ENCODE results near the gene PLEKHG2.

PLEKHG2 gene

DNA sequence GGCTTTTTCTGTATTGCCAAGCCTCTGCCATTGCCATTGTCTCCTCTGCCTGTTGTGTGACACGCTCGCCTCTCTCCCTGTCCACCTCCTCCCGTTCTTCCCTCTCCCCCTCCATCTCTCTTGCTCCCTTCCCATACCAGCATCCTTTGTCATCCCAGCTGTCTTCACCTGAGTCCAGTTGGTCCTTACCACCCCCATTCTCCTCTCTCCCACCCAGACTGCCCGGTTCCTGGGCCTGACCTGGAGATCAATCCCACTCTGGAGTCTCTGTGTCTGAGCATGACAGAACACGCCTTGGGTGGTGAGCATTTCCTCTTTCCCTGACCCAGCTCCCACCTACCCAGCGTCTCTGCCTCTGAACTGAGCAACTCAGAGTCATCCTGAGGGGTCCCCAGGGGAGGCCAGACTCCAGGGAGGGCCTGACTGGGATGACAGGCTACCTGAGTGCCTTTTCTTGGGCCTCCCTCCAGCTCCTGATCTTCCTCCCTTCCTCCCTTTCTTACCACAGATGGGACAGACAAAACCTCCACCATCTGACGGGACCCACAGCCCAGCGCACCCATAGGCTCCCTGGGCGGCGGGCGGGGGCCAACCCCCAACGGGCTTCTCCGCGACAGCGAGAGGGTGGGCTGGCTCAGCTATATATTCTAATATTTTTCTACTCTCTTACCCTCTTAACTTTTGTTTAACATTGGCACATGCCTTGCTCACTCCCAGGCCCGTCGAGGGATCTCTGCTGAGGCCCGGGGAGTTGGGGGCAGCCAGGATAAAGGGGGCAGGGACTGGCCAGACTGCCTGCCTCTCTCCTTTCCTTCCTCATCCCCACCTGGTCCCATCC is 29.3 kb upstream of the PLEKHG2 start:
- no peak for FAIRE-seq
- DNase-seq (ENCODE audit: insufficient read length, low spot score): no peak

DNA sequence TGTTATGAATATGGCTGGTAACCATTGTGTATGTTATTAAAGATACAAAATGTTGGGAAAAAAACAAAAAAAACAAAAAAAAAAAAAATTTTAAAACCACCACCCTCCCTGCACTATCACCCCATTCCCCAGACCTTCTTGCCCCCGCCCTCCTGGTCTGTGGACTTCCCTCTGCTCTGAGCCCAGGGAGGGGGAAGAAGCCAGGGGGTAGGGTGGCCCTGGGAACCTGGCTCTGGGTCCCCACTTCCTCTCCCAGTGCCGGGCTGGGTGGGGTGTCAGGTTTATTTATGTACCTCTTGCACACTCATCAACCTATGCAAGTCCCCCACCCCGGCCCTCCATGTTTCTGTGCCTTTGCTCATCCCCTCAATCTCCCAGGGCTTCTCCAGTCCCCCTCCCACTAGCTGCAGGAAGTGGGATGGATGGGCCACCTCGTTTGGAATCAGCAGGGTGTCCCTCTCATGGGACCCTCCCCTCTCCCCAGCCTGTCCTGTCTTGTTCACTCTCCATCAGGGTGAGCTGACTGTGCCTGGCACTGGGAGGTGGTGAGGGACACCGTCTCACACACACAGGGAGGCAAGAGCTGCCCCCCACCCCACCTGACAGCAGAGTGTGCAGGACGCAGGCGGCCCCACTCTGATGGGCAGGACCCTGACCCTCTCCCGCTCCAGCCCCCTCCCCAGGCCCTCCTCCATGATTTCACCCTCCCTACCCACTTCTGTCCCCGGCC is 27.5 kb upstream of the PLEKHG2 start:
- no peak for DNase-seq (ENCODE audit: insufficient read length, low spot score)
- FAIRE-seq: peak; percentile 23

DNA sequence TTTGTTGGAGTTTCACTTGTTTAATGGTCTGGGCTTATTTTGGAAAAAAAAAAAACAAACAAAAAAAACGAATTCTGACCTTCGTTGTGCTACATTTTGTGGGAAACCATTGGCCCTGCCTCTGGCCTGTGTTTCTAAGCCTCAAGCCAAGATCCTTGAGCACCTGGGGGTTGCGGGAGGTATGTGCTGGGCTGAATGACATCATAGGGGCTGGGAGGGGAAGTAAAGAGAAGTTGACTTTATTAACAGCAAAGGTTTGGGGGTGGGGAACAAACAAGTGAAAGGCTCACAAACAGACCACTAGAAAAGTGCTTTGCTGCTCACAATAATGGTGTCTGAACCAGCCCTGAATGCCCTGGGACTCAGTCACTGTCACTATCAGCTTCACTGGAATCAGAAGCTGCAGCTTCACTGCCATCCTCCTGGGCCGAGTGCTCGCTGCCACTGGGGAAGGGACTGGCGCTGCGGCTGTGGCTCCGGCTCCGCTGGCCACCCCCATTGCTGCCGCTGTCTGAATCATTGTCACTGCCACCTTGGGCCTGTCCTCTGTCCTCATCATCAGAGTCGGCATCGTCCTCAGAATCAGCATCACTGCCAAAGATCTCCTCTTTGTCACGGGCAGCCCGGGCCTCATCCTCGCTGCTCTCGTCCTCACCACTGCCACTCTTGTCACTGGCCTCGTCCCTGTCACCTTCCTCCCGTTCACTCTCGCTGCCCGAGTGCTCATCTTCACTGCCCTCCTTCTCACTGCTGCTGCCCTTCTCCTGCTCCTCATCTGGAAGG is 26.6 kb upstream of the PLEKHG2 start:
- DNase-seq (ENCODE audit: insufficient read length, low spot score) (no peak), FAIRE-seq (no peak)

DNA sequence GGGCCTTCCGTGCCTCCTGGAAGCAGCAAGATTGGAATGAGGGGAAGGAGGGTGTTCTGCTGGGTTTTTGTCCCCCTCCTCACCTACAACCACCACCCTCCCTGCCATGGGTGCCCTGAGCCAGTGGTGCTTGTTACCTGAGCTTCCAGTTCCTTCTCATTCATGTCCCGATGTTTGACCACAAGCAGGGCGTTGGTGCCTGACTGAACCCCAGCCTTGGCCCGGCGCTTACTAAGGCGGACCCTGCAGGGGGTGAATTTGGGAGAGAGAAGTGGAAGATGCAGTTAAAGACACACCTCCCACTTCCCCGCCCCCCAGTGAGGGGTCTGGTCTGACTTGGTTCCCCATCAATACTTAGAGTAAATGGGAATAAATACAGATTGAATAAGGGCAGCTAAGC is 25.9 kb upstream of the PLEKHG2 start:
- DNase-seq (ENCODE audit: insufficient read length, low spot score) (no peak), FAIRE-seq (no peak)

DNA sequence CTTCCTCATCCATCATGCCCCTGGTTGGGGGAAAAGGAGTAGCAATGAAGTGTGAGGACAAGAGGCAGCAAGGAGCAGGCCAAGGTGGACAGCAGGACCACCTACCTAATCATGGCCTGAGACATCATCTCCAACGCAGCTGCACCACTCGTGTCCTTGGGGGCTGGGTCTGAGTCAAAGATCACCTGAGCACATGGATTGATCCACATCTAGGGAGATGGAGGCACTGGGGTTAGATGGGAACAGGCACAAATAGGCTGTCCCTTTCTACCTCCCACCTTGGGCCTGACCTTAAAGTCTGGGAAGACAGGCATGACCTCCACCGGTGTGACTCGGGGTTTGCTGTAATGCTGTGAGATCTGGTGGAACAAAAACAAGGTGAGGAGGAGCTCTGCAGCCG is 23.8 kb upstream of the PLEKHG2 start:
- no peak for FAIRE-seq
- no peak for DNase-seq (ENCODE audit: insufficient read length, low spot score)

DNA sequence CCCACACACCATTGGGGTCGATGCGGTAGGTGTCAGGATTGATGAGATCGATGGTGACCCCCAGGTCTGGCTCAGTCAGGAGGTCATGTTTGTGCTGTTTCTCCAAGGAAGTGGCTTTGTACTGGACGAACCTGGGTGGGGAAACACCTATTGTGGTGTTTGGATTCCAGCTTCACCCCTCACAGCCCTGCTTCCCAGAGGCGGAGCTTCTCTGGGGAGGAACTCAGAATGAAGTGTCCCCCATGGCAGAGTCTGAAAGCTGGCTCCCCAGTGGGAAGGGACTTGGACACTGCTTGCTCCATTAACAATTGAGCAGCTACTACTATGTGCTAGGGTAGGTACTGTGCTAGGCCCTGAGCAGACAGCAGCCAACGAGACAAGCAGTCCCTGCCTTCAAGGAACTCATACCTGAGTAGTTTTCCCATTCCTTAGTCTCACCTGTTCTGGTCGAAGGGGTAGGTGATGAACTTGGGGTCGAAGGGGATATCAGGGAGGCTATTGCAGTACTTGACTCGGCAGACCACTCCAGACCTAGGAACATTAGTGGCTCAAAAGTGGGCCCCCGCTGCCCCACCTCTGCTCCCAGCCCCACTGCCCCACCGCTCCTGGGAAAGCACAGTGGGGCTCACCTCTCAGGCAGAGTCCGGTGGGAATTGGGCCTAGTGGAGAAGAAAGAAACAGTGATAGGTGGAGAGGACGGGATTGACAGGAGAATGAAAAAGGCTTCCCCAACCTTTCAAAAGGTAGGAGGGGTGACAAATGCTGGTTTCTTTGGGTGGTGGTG is 22.6 kb upstream of the PLEKHG2 start:
- FAIRE-seq: no peak
- DNase-seq (ENCODE audit: insufficient read length, low spot score): no peak

DNA sequence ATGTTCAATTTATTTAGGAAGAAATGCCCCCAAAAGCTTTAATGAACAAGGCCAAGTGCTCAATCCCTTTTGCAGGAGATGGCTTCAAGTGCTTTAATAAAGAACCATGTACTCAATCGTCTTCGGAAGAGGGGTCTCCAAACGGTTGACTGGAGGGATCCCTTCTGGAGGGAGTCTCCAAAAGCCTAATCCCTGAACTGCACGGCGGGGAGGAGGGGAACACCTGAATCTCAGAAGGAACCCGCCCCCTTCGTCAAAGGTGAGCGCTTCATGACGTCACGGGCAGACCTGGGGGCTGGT is 22.1 kb upstream of the PLEKHG2 start:
- DNase-seq (ENCODE audit: insufficient read length, low spot score): no peak
- FAIRE-seq: no peak

DNA sequence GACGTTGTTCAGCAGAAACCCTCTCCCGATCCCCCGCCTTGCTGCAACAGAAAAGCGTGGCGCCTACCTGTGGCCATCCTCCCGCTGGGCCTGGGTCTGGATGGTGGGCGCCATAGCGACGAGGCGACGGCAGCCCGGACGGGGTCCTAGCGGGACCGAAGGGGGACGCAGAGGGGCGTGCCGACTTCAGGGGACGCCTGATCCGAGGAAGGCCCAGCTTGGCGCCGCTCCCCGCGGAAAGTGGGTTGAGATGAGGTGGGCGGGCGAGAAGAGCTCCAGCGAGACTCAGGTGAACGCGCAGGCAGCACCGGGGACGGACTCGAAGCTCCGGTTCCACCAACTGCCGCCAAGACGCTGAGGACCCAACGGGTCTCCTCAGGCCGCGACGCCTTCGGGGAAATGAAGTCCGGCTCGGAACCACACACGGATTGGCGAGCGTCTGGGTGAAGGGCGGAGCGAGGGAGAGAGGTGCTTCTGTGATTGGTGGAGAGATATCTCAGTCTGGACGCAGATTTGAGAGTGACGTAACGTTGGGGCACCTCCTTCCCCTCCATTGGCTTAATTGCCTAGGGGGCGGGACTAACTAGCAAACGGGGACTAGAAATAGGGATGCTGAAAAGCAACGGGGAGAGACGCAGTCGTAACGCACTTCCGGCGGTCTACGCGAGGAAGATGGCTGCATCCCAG is 21.6 kb upstream of the PLEKHG2 start, which contains the start of the genes MED29 and PAF1:
TSS of gene MED29 (plus strand) at position 628 of the 687 bp plus-strand sequence. CDS start at position 673, 45 bp downstream.
TSS of gene PAF1 (minus strand) at position 356 of the 687 bp plus-strand sequence. CDS start at position 114, 242 bp downstream.
- DNase-seq (ENCODE audit: insufficient read length, low spot score) (peak; percentile 98), FAIRE-seq (peak; percentile 99)

DNA sequence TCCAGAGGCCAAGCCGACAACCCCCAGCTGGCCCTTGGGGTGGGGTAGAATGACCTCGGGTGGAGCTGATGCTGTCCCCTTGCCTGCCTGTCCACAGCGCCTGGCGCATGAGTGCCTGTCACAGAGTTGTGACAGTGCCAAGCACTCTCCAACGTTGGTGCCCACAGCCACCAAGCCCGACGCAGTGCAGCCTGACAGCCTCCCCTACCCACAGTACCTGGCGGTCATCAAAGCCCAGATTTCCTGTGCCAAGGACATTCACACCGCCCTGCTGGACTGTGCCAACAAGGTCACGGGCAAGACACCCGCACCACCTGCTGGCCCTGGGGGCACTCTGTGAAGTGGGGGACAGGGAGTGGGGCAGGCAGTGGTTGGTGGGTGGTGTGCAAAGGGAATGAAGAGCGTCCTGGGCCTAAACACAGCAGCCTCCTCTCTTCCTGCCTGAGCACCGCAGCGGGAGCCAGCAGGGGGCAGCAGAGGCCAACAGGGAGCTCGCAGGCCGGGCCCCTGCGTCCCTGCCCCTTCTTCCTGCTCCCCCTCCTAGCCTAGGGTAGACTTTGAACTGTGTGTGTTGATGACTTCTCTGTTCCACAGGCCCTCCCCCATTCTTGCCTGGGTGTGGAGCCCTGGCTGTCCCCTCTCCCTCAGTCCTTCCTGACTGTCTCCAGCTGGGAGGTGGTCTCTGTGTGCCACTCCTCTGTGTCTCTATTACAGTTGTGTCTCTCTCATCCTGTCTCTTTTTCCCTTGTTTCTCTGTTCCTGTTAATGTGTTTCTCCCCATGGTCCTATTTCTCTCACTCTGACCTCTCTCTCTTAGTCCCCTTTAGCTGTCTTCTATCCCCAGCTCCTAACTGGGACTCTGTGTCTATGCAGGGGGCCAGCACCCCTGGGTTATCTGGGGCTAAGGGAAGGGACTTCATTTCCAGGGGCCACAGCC is 14.8 kb upstream of the PLEKHG2 start:
- DNase-seq (ENCODE audit: insufficient read length, low spot score): peak; percentile 77
- FAIRE-seq: no peak

DNA sequence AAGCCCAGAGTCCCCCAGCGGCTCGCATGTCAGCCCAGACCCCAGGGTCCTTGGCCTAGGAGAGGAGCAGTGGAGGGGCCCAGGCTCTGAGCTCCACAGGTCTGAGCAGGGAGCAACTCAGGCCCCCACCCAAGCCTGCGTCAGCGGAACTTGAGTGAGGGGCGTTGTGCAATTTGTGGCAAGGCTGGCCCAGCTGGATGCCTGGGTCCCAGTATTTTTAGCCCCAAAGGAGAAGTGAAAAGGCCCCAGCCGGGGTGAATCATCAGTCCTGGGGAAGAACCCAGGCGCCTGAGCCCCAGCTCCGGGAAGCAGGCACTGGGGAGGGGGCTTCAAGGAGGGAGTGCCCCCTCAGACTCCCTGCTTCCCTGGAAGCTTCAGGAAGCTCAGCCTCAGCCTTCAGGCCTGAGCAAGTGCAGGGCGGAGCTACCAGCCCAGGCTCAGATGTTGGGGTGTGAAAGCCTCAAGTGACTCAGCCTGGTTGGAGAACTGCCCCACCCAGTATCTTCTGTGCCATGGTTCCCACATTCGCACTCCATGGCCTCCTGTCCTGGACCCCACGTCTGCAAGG is 14.1 kb upstream of the PLEKHG2 start:
- DNase-seq (ENCODE audit: insufficient read length, low spot score) (no peak), FAIRE-seq (no peak)

DNA sequence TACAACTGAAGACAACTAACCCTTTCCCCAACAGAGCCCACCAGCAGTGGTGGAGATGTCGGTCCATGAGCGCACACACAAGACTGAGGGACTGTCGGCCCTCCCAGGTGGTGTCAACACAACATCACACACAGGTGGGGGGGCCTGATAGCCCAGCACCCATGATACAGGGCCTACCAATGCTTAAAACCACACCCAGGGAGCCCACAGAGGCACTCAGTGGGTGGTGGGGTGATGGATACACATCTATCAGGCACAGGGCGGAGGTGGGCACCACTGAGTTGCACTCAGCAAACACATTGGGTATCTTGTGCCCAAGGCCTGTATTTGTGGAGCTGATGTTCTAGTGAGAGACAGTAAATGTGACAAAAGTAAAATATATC is 12.8 kb upstream of the PLEKHG2 start:
- FAIRE-seq: no peak
- no peak for DNase-seq (ENCODE audit: insufficient read length, low spot score)

DNA sequence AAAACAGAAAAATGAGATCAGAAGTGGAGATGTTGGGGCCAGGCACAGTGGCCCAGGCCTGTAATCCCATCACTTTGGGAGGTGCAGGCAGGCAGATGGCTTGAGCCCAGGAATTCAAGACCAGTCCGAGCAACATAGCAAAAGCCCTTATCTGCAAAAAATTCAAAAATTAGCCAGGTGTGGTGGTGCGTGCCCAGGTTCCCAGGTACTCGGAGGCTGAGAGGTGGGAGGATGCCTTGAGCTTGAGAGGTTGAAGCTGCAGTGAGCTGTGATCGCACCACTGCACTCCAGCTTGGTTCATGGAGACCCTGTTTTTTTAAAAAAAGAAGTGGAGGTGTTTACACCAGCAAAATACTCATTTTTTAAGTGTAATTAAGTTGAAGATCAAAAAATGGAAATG is 12.4 kb upstream of the PLEKHG2 start:
- no peak for FAIRE-seq
- DNase-seq (ENCODE audit: insufficient read length, low spot score): no peak

DNA sequence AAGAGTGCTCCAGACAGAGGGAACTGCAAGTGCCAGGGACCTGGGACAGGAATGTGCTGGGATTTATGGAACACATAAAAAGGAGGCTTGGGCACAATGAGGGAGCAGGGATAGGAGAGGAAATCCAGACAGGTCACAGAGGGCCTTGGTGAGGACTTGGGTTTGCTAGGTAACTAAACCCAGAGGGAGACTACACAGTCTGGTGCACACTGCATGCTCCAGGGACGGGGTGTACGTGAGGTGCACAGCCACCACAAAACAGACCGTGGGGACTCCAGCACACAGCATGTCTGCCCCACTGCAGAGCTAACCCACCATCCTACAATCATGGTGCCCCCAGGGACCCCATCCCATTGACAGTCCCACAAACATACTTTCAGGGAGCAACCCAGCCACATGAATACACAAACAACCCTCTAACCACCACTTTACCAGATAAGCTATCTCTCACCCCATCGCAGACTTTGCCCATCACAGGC is 11.4 kb upstream of the PLEKHG2 start:
- FAIRE-seq: no peak
- DNase-seq (ENCODE audit: insufficient read length, low spot score): no peak

DNA sequence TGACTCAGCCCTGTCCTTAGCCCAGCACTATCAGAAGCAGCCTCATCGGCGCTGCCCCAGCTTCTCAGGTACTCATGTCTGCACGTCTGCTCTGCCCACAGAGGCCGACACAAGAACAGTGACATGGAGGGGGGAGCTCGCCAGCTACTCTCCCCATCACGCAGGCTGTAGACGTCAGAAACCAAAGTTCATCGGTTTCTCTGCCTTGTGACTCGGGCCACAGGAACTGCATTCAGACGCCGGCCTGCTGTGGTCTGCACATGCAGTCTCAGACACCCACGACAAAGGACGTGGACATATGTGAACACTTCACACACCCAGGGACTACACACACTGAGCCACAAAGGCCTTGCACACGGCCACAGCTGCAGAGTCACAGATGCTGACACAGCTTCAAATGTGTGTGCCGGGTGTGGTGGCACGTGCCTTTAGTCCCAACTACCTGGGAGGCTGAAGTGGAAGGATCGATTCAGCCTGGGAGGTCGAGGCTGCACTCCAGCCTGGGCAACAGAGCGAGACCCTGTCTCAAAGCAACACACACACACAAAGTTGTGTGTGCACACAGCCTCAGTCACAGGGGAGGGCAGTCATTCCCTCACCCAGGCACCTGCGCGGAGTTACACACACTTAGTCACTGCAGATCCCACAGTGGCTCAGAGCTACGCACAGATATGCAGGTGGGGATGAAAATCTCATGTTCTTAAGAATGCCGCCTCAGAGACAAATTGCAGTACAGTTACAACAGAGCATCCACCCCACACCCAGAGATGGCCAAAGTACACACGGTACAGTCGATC is 10.7 kb upstream of the PLEKHG2 start:
- no peak for DNase-seq (ENCODE audit: insufficient read length, low spot score)
- FAIRE-seq: no peak

DNA sequence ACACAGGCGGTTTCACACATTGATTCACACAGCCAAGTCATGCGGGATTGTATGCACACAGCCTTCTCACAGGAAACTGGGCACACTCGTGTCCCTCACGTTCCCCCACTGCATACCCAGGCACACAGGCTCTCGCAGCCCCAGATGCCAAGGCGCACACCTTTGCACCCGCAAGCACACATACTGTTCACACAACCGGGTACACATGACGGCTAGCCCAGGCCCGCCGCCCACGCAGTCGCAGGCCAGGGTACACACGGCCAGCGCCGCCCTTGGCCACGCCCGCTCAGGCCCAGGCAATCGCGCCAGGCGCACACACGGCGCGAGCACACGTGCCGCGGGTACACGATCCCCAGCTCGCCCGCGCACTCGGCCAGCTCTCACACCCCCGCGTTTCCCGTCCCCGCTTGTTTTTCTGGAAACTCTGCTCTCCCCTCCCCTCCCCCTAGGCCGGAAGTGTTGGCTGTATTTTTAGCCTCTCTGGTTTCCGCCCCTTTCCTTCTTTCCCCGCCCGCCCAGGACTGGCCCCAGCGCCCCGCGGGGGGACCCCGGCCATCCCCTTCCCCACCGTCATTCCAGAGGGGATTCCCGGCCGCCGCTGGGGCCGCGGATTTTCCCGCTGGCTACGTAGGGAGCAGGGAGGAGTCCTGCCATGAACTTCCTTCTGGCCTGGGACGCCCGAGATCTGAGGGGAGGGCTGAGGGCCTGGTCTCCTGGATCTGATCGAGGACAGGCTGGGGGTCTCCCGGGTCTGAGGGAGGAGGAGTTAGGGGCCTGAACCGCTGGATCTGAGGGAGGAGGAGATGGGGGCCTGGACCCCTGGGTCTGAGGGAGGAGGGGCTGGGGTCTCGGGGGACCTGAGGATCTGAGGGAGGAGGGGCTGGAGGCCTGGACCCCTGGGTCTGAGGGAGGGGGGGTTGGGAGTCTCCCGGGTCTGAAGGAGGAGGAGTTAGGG is 9.8 kb upstream of the PLEKHG2 start:
- FAIRE-seq: peak; percentile 51
- DNase-seq (ENCODE audit: insufficient read length, low spot score): no peak

All from HTR-8/SVneo (cell line).